Immature natural killer cell (primary cell): ENCODE measurements around the gene RAB6B. TPM values are rescaled to one million over a fixed set of nuclear protein-coding genes. Genes with fewer than 3 reads are reported as not detected.

Experiments used
- DNase-seq, 3 donors: peaks; one replicate each; pipeline ENCODE4 v3.0.0; 2022; ENCODE audit warnings: mixed read lengths in 1 of 3
- H3K27ac Mint-ChIP-seq, 6 donors: one replicate each; pipeline ENCODE4 v1.8.0; 2020; ENCODE audit warnings: mixed read lengths in 6 of 6, mild to moderate bottlenecking in 5 of 6, inconsistent platforms in 4 of 6, moderate library complexity in 3 of 6
- H3K27me3 Mint-ChIP-seq, 3 donors: one replicate each; pipeline ENCODE4 v1.8.0; 2020 to 2021; ENCODE audit warnings: low read depth in 3 of 3, mild to moderate bottlenecking in 3 of 3, mixed read lengths in 3 of 3, moderate library complexity in 3 of 3, inconsistent platforms in 1 of 3
- H3K36me3 Mint-ChIP-seq, 3 donors: one replicate each; pipeline ENCODE4 v1.8.0; 2020; ENCODE audit warnings: mixed read lengths in 3 of 3, inconsistent platforms in 2 of 3, mild to moderate bottlenecking in 2 of 3
- H3K4me1 Mint-ChIP-seq, 2 donors: one replicate each; pipeline ENCODE4 v1.8.0; 2020; ENCODE audit warnings: inconsistent platforms in 2 of 2, mild to moderate bottlenecking in 2 of 2, mixed read lengths in 2 of 2, moderate library complexity in 1 of 2
- H3K4me3 Mint-ChIP-seq, 5 donors: one replicate each; pipeline ENCODE4 v1.8.0; 2020; ENCODE audit warnings: mild to moderate bottlenecking in 5 of 5, mixed read lengths in 5 of 5, inconsistent platforms in 3 of 5, moderate library complexity in 3 of 5
- H3K9me3 Mint-ChIP-seq, 6 donors: one replicate each; pipeline ENCODE4 v1.8.0; 2020; ENCODE audit warnings: mild to moderate bottlenecking in 6 of 6, mixed read lengths in 6 of 6, inconsistent platforms in 4 of 6, moderate library complexity in 3 of 6
- polyA plus RNA-seq, 3 donors: library from polyadenylated mRNA; unstranded; fragments of 300-500 nt; fragmentation: Illumina TruSeq; gene quantifications; one replicate each; pipeline ENCODE4 v1.2.3, GENCODE V29; 2021

RAB6B gene
- polyA plus RNA-seq, 3 donors from 2014 or later, result 0.46 to 0.53 TPM; not detected in 1

DNA sequence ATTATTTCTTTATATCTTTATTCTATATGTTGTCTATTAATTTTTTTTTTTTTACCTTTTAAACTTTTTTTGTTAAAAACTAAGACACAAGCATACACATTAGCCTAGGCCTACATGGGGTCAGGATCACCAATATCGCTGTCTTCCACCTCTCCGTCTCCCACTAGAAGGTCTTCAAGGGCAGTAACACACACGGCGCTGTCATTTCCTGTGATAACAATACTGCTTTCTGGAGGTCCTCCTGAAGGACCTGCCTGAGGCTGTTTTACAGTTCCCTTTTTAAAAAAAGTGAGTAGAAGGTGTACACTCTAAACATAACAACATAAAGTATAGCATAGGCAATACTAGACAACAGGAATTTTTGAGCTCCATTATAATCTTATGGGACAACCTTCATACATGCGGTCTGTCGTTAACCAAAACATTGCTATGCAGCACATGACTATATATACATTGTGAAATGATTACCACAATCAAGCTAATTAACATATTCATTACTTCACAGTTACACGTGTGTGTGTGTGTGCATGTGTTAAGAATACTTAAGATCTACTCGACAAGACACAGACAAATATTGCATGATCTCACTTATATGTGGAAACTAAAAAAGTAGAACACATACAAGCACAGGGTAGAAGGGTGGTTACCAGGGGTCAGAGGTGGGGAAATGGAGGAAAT lies 20.8 kb downstream of the RAB6B start:
- DNase-seq, result no peak
- H3K27ac Mint-ChIP-seq, result no peak overlapping the region

DNA sequence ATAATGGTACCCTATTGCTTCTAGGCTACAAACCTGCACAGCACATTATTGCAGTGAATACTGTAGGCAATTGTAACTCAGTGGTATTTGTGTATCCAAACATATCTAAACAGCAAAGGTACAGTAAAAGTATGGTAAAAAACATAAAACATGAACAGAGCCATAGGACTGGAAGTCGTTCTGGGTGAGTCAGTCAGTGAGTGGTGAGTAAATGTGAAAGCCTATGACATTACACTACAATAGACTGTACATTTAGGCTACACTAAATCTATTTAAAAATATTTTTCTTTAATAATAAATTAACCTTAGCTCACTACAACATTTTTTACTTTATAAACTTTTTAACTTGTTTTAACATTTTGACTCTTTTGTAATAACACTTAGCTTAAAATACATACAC lies 21.3 kb downstream of the RAB6B start:
- no peak for DNase-seq
- H3K4me1 Mint-ChIP-seq, result no peaks in the 10 kb centered on the region
- peaks cover 3 to 9% (median 7%) of the 10 kb centered on the region in 3 donors for H3K27me3 Mint-ChIP-seq
- H3K36me3 Mint-ChIP-seq, result no peaks in the 10 kb centered on the region
- no peak overlapping the region for H3K4me3 Mint-ChIP-seq
- no peak overlapping the region for H3K27ac Mint-ChIP-seq
- peaks cover 0 to 14% (median 5%) of the 10 kb centered on the region in 6 donors for H3K9me3 Mint-ChIP-seq

More for the DNA sequence above, 20.8 kb downstream of the RAB6B start:
- H3K36me3 Mint-ChIP-seq, result no peaks in the 10 kb centered on the region
- peaks cover 3 to 9% (median 7%) of the 10 kb centered on the region in 3 donors for H3K27me3 Mint-ChIP-seq
- no peaks in the 10 kb centered on the region for H3K4me1 Mint-ChIP-seq
- H3K4me3 Mint-ChIP-seq, result no peak overlapping the region
- peaks cover 0 to 14% (median 5%) of the 10 kb centered on the region in 6 donors for H3K9me3 Mint-ChIP-seq

DNA sequence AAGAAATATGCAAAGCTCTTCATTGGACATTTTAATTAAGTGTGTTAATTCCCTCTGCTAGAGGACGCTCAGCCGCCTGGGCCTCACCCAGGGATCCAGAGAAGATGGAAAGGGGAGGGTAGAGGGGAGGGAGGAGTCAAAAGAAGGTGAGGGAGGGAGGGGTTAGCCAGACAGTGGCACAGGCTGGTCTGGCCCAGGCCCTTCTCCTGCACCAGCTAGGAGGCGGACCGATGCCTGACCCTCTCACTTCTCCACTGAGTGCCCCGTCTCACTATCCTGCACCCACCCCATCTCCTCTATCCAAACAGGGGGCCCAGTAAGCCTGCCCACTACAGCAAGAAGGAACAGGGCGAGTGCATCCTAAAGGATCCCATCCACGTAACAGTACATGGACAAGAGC lies 22.9 kb downstream of the RAB6B start:
- Mint-ChIP-seq H3K9me3 (peaks cover 0 to 1% (median under 1%) of the 10 kb centered on the region in 6 donors), H3K36me3 (no peaks in the 10 kb centered on the region), H3K4me3 (no peak overlapping the region), H3K27ac (no peak overlapping the region), H3K4me1 (no peaks in the 10 kb centered on the region), H3K27me3 (peaks cover 3 to 8% (median 5%) of the 10 kb centered on the region in 3 donors)
- no peak for DNase-seq

DNA sequence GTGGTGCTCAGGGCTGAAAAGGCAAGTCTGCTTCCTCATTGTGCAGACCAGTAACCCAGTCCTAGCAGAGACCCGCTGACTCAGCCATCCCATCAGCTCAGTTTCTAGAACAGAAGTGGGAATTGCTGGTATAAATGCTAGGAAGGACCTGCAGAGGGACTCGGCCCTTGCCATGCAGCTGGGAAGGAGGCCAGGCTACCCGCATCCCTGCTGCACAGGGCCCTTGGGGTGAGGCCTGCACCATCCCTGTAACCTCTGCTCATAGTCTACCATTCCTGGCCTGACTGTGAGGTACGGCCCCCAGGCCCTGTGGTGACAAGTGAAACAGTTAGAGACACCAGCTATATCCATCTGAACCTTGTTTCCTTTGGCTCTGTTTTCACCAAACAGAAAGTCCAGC lies 23.5 kb downstream of the RAB6B start:
- no peaks in the 10 kb centered on the region for H3K9me3 Mint-ChIP-seq
- H3K27me3 Mint-ChIP-seq, result peaks cover 3 to 7% (median 5%) of the 10 kb centered on the region in 3 donors
- no peak overlapping the region for H3K4me3 Mint-ChIP-seq

DNA sequence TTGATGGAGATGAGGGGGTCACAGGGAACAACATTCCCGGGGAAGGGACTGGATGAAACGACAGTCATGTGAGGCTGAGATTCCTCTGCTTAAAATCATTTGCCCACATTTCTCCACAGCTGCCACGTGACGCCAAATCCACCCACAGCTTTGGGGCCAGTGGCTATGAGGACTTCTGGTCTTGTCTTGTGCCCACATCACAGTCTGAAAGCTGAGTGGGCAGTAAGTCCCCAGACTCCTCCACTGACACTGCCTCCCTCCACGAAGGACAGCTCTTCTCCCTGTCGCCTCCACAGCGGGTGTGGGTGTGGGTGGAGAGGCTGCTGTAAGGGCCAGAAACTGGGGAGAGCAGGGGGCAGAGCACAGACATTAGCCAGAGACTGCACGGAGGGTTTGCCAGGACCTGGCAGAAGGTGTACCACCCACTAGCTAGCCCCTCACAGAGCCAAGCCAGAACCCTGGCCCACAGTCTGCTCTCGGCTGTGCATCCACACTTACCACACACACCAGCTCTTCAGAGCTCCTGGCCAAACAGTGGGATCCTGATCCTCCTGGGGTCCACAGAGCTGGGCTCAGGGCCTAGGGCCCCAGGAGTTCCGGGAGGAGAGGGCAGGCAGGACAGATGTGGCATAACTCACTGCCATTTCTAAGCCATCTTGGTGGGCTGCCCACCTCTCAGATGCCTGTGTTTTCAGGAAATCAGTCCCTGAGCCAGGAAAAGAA lies 24.2 kb downstream of the RAB6B start:
- Mint-ChIP-seq H3K36me3 (no peaks in the 10 kb centered on the region), H3K9me3 (no peaks in the 10 kb centered on the region), H3K4me3 (no peak overlapping the region), H3K27ac (no peak overlapping the region), H3K27me3 (peaks cover 0 to 7% (median 2%) of the 10 kb centered on the region in 3 donors), H3K4me1 (no peaks in the 10 kb centered on the region)
- no peak for DNase-seq

More for the DNA sequence above, 23.5 kb downstream of the RAB6B start:
- no peak overlapping the region for H3K27ac Mint-ChIP-seq
- H3K4me1 Mint-ChIP-seq, result no peaks in the 10 kb centered on the region
- H3K36me3 Mint-ChIP-seq, result no peaks in the 10 kb centered on the region
- no peak for DNase-seq

DNA sequence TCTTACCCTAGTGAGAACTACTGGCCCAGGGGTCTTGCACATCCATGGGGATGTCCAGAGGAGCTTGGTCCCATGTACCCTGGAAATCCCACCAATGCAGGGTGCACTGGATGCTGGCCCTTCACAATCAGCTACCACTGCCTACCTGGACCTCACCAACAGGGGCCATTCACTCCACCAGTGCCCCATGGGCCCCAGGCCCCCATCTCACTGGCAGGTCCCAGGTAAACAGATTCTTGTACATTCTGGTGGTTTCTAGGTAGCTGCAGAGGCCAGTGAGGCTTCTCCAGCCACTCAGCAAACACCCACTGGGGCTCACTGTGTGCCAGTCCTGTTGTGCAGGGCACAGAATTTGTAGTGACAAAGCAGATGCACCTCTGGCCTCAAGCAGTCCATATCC lies 24.9 kb downstream of the RAB6B start:
- no peak for DNase-seq
- no peaks in the 10 kb centered on the region for H3K4me1 Mint-ChIP-seq
- H3K36me3 Mint-ChIP-seq, result no peaks in the 10 kb centered on the region
- H3K27ac Mint-ChIP-seq, result no peak overlapping the region
- H3K27me3 Mint-ChIP-seq, result peaks cover 0 to 5% (median 2%) of the 10 kb centered on the region in 3 donors
- H3K9me3 Mint-ChIP-seq, result no peaks in the 10 kb centered on the region
- no peak overlapping the region for H3K4me3 Mint-ChIP-seq

DNA sequence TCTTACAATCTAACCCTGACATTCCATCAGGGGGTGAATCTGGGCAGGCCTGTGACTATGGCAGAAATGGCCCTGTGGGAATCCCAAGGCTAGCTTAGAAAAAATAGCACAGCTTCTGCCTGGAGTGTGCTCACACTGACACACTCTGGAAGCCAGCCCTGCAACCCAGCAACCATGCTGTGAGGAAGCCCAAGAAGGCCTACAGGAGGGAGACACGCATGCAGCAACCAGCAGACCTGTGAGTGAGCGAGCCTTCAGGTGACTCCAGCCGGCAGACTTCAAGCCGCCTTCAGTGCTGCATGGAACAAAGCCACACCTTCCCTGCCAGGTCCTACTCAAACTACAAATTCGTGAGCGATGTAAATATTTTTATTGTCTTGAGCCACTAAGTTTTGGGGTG lies 26.1 kb downstream of the RAB6B start:
- H3K36me3 Mint-ChIP-seq, result no peaks in the 10 kb centered on the region
- H3K9me3 Mint-ChIP-seq, result no peaks in the 10 kb centered on the region
- H3K4me3 Mint-ChIP-seq, result no peak overlapping the region
- H3K4me1 Mint-ChIP-seq, result no peaks in the 10 kb centered on the region
- no peak for DNase-seq
- H3K27me3 Mint-ChIP-seq, result peaks cover 0 to 3% (median 2%) of the 10 kb centered on the region in 3 donors
- no peak overlapping the region for H3K27ac Mint-ChIP-seq

DNA sequence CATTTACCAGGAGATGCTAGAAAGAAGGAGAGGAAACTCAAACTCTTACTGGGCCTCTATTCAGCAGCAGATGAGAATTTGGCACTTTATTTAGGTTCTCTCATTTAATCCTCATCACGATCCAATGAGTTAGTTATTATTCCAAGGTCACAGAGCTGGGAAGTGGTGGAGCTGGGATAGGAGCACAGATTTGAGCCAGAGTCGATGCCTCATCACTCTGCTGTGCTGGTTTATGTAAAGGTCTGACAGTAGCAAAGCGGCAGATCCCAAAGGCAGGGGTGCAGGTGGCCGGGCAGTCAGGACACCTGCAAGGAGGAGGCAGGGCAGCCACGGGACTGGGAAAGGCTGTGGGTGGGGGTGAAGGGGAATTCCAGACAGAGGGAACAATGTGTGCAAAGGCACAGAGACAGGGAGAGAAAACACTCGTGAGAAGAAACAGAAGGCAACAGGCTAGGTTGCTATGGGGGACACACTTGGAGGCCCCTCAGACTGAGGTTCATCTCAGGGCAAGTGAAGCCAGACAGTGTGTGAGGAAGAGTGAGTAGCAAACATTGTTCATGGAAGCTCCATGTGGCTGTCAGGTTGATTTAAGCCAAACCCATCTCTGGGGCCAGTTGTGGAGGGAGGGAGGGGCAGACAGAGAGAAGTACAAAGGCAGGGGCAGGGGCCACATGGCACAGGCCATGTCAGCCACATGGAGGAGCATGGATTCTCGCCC lies 26.8 kb downstream of the RAB6B start:
- Mint-ChIP-seq H3K27me3 (peaks cover 0 to 3% (median 2%) of the 10 kb centered on the region in 3 donors), H3K4me1 (no peaks in the 10 kb centered on the region), H3K36me3 (no peaks in the 10 kb centered on the region), H3K4me3 (no peak overlapping the region), H3K27ac (no peak overlapping the region), H3K9me3 (no peaks in the 10 kb centered on the region)
- DNase-seq, result no peak

DNA sequence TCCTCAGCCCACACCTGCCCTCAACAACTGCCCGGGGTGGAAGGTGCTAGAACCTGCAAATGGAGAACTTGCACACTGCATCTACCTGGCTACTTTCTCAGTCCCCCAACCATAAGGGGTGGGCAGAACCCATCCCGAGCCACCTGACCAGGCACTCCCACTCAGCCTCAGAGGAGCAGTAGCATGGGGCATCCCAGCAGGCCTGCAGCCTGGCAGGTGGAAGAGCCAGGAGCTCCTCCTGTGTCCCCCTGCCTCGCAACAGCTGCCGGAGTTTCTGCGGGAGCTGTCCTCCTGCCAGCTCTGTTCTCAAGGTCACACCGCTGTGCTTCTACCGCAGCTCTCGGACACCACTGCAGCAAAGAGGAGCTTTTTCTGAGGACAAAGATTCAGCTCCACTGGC lies 27.5 kb downstream of the RAB6B start:
- no peak overlapping the region for H3K27ac Mint-ChIP-seq
- DNase-seq, result no peak
- no peak overlapping the region for H3K4me3 Mint-ChIP-seq
- no peaks in the 10 kb centered on the region for H3K4me1 Mint-ChIP-seq
- no peaks in the 10 kb centered on the region for H3K36me3 Mint-ChIP-seq
- H3K9me3 Mint-ChIP-seq, result no peaks in the 10 kb centered on the region
- H3K27me3 Mint-ChIP-seq, result peaks cover 0 to 3% (median 2%) of the 10 kb centered on the region in 3 donors

DNA sequence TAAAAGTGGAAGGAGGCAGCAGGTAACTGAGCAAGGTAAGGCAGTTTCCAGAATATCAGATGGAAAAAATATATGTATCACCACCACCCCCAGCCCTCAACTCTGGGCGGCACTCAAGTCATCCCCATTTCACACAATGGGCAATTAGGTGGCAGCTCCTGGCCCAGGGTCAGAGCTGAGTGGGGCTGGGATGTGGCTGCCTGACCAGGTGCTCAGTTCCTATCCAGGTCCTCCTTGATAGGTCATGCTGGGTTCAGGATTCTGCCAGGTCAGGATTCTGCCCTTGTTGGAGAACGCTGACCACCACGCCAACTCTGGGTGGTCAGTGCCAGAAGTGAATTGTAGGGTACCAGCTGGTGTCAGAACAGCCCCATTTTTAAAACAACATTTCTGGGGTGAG lies 29.5 kb downstream of the RAB6B start:
- Mint-ChIP-seq H3K9me3 (no peaks in the 10 kb centered on the region), H3K4me1 (no peaks in the 10 kb centered on the region), H3K27ac (peak overlapping the region in 1 of 6 donors; percentile 18), H3K27me3 (peaks cover under 1 to 4% (median 3%) of the 10 kb centered on the region in 3 donors), H3K36me3 (no peaks in the 10 kb centered on the region), H3K4me3 (no peak overlapping the region)
- no peak for DNase-seq

DNA sequence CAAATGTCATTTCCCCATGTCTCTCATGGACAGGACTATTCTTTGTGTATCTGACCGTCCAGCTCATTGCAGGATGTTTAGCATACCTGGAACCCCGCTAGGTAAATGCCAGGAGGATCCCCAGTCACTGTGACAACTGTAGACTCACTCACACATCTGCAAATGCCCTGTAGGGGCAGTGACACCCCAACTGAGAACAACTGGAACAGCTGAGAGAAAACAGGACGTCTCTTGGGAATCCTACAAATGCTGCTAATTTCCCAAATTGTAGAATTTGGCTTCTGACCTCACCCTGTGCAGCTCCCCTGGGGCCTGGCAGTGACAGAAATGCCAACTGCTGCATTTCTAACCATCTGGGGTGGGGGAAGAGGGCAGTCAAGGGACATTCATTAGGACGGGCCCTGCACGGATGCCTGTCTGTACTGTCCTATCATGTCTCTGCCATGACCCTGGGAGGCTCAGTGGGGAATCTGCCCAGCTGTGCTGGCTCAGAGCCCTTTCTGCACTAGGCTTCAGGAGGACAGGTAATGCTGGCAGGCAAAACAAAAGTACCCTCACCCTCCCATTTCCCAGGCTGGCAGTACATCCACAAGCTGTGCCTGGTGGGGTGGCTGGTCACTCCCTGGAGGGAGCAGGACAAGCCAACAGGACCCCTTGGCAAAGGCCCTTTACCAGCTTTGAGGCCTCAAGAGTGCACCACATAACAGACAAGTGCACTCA lies 30.4 kb downstream of the RAB6B start:
- H3K4me3 Mint-ChIP-seq, result no peak overlapping the region

DNA sequence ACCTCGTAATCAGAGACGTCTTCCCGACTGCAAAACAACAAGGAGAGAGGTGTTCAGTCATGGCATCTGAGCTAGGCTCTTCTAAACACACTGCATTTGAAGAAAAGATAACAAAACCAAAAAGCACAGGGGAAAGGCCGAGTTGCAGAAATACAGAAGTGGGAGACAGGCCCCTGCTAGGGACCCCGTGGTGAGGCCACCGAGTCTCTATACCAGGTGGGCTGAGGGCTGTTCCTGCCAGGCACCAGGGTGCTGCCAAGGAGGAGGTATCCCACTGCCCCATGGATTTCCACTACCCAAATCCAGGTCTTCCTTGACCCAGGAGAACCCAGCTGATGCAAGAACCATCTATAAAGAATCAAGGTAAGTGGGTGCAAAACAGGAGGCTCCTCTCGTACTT lies 31.1 kb downstream of the RAB6B start:
- H3K4me1 Mint-ChIP-seq, result no peaks in the 10 kb centered on the region
- peaks cover 2 to 4% (median 2%) of the 10 kb centered on the region in 3 donors for H3K27me3 Mint-ChIP-seq
- DNase-seq, result no peak
- no peaks in the 10 kb centered on the region for H3K9me3 Mint-ChIP-seq
- no peaks in the 10 kb centered on the region for H3K36me3 Mint-ChIP-seq
- no peak overlapping the region for H3K4me3 Mint-ChIP-seq
- no peak overlapping the region for H3K27ac Mint-ChIP-seq

More for the DNA sequence above, 30.4 kb downstream of the RAB6B start:
- Mint-ChIP-seq H3K9me3 (no peaks in the 10 kb centered on the region), H3K4me1 (no peaks in the 10 kb centered on the region), H3K27me3 (peaks cover 2 to 4% (median 4%) of the 10 kb centered on the region in 3 donors), H3K27ac (no peak overlapping the region), H3K36me3 (no peaks in the 10 kb centered on the region)
- DNase-seq, result no peak

DNA sequence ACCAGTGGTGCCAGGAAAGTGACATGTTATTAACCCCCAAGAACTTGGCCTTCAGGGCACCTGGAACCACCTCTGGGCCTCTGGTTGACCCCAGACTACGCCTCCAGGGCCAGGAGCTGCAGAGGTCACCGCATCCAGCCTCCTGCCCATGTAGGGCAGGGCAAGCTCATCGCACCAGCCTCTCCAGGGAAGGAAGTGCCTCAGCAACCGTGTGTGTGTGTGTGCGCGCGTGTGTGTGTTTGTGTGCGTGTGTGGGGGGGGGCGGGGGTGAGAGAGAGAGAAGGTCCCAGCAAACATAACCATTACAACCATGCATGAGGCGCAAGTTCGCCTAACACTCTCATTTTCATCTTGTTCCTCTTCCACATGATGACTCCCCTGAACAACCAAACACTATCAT lies 31.8 kb downstream of the RAB6B start:
- no peaks in the 10 kb centered on the region for H3K4me1 Mint-ChIP-seq
- H3K4me3 Mint-ChIP-seq, result no peak overlapping the region

More for the DNA sequence above, 31.8 kb downstream of the RAB6B start:
- Mint-ChIP-seq H3K27ac (no peak overlapping the region), H3K36me3 (no peaks in the 10 kb centered on the region), H3K27me3 (peaks cover 2 to 4% (median 3%) of the 10 kb centered on the region in 3 donors), H3K9me3 (no peaks in the 10 kb centered on the region)
- no peak for DNase-seq
